Measurements from ENCODE around the gene TSPAN2. TPM values are rescaled to one million over a fixed set of nuclear protein-coding genes. Genes with fewer than 3 reads are reported as not detected.

Gene TSPAN2
- total and polyA plus RNA-seq, 2 of the 4 experiments (the other 2 are of a cell fraction), result 0.18 to 0.60 TPM

DNA sequence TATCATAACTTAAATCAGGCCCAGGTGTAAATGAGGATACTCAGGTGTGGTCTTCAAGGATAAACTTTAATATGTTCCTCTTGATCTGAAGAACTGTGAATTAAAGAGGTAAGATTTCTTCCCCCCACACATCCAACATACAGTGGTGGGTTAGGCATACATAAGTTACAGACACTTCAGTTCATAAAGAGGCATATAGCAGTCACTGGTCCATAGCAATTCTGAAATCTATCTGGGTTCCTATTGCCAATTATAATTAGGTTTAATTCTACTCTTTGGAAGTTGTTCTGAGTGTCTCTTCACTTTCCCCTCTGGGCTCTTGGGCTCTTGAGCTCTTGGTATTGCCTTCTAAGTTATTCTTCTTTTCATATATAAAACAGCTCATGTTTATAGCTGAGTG, 32.5 kb upstream of the TSPAN2 start:
- no peak overlapping the region for H3K23ac ChIP-seq (ENCODE audit: low read depth, low read length)
- no peaks in the 10 kb centered on the region; the same call in none of the 2 replicates for H3K9me3 ChIP-seq (ENCODE audit: control insufficient read depth, insufficient read depth, low read length)
- no peak overlapping the region for H2BK5ac ChIP-seq (ENCODE audit: low read depth, low read length, poor library complexity, severe bottlenecking)
- intact Hi-C loops (cut with micrococcal nuclease), result no loop called here
- no peaks in the 10 kb centered on the region for H3K36me3 ChIP-seq (ENCODE audit: control insufficient read depth, insufficient read depth, low read length)
- POLR2A ChIA-PET (ENCODE audit: unreplicated experiment), result no interaction called here
- dilution Hi-C loops (cut with HindIII; ENCODE audit: low sequenced_read_pairs, unreplicated experiment), result no loop called here
- in situ Hi-C loops (cut with MboI; ENCODE audit: low sequenced_read_pairs), result no loop called here
- H4K8ac ChIP-seq (ENCODE audit: low read depth in 2 of 2, low read length in 2 of 2), result no peak overlapping the region
- DNase-seq (no peak), ATAC-seq (ENCODE audit: low read depth) (no peak)
- H3K9me1 ChIP-seq (ENCODE audit: insufficient read depth, low read length), result no peaks in the 10 kb centered on the region
- no peak overlapping the region for H3K18ac ChIP-seq (ENCODE audit: low read depth, low read length)
- H4K91ac ChIP-seq (ENCODE audit: insufficient read depth, low read depth, low read length), result no peak overlapping the region
- H3K9ac ChIP-seq (ENCODE audit: low read depth, low read length), result no peak overlapping the region
- no peaks in the 10 kb centered on the region for H3K79me1 ChIP-seq (ENCODE audit: low read depth in 1 of 2, low read length in 2 of 2)
- no peak overlapping the region for H3K14ac ChIP-seq (replicated peaks; ENCODE audit: low read depth, low read length)
- H2AK9ac ChIP-seq (replicated peaks; ENCODE audit: low read depth, low read length, poor library complexity), result no peak overlapping the region
- no peak overlapping the region for H3K4ac ChIP-seq (ENCODE audit: low read depth, low read length)
- TF ChIP-seq CHD1 (IDR thresholded peaks at IDR 0.05; ENCODE audit: low read depth, low read length) (no peak), RFX5 (IDR thresholded peaks at IDR 0.05; ENCODE audit: low read depth, low read length) (no peak), ELK1 (IDR thresholded peaks at IDR 0.05; ENCODE audit: borderline replicate concordance, low read depth, low read length) (no peak), MAFK (IDR thresholded peaks at IDR 0.05; ENCODE audit: low read depth, low read length) (no peak), BHLHE40 (IDR thresholded peaks at IDR 0.05; ENCODE audit: low read depth, low read length) (no peak), RCOR1 (IDR thresholded peaks at IDR 0.05; ENCODE audit: insufficient replicate concordance, low read length) (no peak), POLR2A (IDR thresholded peaks at IDR 0.05; ENCODE audit: low read depth, low read length) (no peak), FOS (IDR thresholded peaks at IDR 0.05; ENCODE audit: low read depth, low read length) (no peak), CEBPB (IDR thresholded peaks at IDR 0.05; ENCODE audit: low read depth, low read length) (no peak), SMC3 (IDR thresholded peaks at IDR 0.05; ENCODE audit: low read depth, low read length) (no peak), RAD21 (IDR thresholded peaks at IDR 0.05; ENCODE audit: low read length) (no peak), MXI1 (IDR thresholded peaks at IDR 0.05; ENCODE audit: borderline replicate concordance, low read depth, low read length) (no peak), CTCF (conservative IDR thresholded peaks at IDR 0.05; ENCODE audit: low read depth, low read length) (no peak), NFE2L2 (IDR thresholded peaks at IDR 0.05; ENCODE audit: low read depth, low read length) (no peak), MAZ (IDR thresholded peaks at IDR 0.05; ENCODE audit: borderline replicate concordance, low read depth, low read length) (no peak)
- TF ChIP-seq, protein P1, sequence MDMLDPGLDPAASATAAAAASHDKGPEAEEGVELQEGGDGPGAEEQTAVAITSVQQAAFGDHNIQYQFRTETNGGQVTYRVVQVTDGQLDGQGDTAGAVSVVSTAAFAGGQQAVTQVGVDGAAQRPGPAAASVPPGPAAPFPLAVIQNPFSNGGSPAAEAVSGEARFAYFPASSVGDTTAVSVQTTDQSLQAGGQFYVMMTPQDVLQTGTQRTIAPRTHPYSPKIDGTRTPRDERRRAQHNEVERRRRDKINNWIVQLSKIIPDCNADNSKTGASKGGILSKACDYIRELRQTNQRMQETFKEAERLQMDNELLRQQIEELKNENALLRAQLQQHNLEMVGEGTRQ (IDR thresholded peaks at IDR 0.05; ENCODE audit: low read depth, low read length), result no peak
- H2AFZ ChIP-seq (replicated peaks; ENCODE audit: low read length, poor library complexity), result no peak overlapping the region
- H4K20me1 ChIP-seq (ENCODE audit: insufficient read depth, low read length), result no peaks in the 10 kb centered on the region
- H3K27ac ChIP-seq (ENCODE audit: insufficient read depth, low read length), result no peak overlapping the region
- no peaks in the 10 kb centered on the region for H3K27me3 ChIP-seq (ENCODE audit: control insufficient read depth, insufficient read depth, low read length)
- H2BK120ac ChIP-seq (ENCODE audit: low read depth, low read length), result no peak overlapping the region
- no peaks in the 10 kb centered on the region for H3K4me1 ChIP-seq (ENCODE audit: control insufficient read depth, insufficient read depth, low read length)
- H2BK15ac ChIP-seq (ENCODE audit: low read depth, low read length), result no peak overlapping the region
- H2BK20ac ChIP-seq (ENCODE audit: low read depth, low read length), result no peak overlapping the region
- CTCF ChIA-PET, result interaction anchor here (1.7 kb wide), 1 partner anchor 474 kb away, joined by 4 read pairs; no protein-coding TSS in a partner anchor
- H4K5ac ChIP-seq (ENCODE audit: low read depth, low read length), result no peak overlapping the region
- H2AK5ac ChIP-seq (ENCODE audit: low read depth, low read length), result no peak overlapping the region
- BruUV-seq (replicated peaks), result no TSS peak
- no peak overlapping the region for H3K56ac ChIP-seq (ENCODE audit: extremely low read depth, insufficient read depth, low read length)
- H3K4me3 ChIP-seq (ENCODE audit: insufficient read depth, low read depth, low read length), result no peak overlapping the region
- no peak overlapping the region for H3K4me2 ChIP-seq (ENCODE audit: low read depth, low read length)

Measured in IMR-90 (cell line).